GM18508 (cell line): ENCODE results near the gene HIP1.
"Not testable (repeated sequence)": the region's sequence is repeated elsewhere in the genome, so short reads cannot be mapped to it uniquely, and the experiment has no call there.

Experiments used
- ATAC-seq: cut with Tn5 transposase; IDR thresholded peaks from one replicate; pipeline ENCODE4 v1.9.1; 2021; ENCODE audit warnings: moderate number of reproducible peaks; ENCODE audit not compliant: insufficient read depth, unreplicated experiment

HIP1 gene

DNA sequence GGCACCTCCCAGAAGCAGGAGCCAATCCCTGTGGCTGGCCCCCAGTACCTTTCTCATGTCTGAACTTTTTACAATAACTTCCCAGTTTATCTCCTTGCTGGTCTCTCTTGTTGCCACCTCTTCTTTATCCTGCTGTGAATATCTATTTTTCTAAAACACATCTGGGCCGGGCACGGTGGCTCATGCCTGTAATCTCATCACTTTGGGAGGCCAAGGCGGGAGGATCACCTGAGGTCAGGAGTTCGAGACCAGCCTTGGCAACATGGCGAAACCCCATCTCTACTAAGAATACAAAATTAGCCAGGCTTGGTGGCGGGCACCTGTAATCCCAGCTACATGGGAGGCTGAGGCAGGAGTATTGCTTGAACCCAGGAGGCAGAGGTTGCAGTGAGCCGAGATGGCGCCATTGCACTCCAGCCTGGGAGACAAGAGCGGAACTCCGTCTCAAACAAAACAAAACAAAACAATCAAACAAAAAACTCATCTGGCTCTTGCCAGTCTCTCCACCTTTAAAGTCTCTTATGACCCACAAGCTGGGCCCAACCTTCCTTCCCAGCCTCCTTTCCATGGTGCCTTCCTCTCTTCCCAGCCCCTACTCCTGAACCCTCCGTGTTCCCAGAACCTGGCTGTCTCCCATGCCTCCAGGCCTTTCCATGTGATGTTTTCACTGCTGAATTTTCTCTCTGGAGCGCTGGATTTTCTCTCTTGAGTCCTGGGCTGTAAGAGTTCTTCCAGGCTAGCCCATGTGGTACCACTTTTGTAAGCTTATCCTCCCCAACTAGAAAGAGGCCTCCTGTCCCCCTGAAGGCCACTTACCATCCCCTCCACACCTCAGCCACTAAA lies 51.3 kb downstream of the HIP1 start:
- ATAC-seq = no peak

DNA sequence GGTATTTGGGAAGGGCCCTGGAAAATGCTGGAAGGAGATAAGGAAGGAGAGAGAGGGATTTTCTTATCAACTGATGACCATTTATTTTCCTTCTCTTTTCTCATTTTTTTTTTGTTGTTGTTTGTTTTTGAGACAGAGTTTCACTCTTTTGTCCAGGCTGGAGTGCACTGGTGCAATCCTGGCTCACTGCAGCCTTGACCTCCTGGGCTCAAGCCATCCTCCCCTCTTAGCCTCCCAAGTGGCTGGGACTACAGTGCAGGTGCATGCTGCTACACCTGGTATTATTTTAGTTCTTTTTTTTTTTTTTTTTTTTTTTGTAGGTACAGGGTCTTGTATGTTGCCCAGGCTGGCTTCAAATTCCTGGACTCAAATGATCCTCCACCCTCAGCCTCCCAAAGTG lies 52.2 kb downstream of the HIP1 start:
- ATAC-seq = no peak

DNA sequence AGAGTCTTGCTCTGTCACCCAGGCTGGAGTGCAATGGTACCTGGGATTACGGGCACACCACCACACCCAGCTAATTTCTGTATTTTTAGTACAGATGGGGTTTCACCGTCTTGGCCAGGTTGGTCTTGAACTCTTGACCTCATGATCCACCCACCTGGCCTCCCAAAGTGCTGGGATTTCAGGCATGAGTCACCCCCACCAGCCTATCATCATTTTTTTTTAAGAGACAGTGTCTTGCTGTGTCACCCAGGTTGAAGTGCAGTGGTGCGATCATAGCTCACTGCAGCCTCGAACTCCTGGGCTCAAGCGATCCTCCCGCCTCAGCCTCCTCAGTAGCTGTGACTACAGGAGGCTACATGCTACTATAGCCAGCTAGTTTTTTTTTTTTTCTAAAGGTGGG lies 56.7 kb downstream of the HIP1 start:
- not testable (repeated sequence) for ATAC-seq

DNA sequence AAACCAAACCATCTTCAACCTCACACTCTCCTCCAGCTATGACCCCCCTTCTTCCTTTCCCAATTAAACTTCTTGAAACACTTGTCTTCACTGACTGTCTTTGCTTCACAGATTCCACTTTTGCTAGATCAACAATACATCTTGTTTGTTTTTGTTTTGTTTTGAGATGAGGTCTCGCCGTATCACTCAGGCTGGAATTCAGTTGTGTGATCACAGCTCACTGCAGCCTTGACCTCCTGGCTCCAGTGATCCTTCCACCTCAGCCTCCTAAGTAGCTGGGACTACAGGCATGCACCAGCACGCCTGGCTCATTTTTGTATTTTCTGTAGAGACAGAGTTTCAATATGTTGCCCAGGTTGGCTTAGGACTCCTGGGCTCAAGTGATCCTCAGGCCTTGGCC lies 59.7 kb downstream of the HIP1 start:
- no peak for ATAC-seq

DNA sequence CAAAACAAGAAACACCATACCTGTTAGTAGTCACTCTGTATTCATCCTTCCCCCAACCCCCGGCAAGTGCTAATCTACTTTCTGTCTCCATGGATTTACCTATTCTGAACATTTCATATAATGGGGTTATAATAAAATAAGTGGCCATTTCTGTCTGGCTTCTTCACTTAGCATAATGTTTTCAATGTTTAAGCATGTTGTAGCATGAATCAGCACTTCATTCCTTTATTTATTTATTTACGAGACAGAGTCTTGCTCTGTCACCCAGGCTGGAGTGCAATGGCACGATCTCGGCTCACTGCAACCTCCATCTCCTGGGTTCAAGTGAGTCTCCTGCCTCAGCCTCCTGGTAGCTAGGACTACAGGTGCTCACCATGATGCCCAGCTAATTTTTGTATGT lies 69.2 kb downstream of the HIP1 start:
- ATAC-seq = no peak

DNA sequence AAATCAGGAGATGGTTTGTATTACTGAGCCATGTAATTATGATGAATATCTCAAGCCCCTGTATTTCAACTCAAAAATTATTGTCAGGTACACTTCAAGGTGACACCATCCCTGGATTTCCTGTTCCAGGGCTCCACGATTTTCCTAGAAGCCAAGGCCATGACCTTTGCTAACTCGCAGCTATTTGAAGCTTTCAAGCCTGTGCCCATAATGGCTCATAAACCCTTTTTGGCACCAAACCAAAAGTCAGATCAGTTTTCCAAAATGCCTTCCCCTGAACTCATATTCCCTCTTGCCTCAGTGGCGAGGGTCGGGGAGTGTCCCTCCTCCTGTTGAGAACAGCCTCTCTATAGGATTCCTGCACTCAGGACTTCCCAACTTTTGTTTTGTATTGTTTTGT lies 70.8 kb downstream of the HIP1 start:
- ATAC-seq = no peak

DNA sequence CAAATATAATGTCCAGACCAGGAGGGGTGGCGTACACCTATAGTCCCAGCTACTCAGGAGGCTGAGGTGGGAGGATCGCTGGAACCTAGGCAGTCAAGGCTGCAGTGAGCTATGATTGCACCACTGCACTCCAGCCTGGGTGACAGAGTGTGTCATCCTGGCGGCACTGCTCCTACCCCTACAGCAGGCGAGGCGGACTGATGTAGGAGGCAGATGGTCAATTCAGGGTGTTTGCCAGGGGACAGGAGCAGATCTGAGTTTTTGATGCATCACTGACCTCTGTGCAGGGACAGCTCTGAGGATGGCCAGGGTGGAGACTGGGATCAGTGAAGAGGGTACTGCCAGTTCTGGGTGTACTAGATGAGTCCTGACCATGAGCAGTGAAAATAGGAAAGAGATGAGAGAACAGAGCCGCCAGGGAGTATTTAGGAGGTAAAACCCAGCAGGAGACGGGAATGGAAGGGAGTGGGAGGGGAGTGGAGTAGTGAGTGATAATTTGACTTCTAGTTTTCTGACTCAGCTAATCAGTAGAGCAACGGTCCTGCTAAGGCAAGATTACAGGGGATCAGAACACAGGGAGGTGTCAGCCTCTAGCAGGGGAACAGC lies 75.3 kb downstream of the HIP1 start:
- ATAC-seq = peak; percentile 22

DNA sequence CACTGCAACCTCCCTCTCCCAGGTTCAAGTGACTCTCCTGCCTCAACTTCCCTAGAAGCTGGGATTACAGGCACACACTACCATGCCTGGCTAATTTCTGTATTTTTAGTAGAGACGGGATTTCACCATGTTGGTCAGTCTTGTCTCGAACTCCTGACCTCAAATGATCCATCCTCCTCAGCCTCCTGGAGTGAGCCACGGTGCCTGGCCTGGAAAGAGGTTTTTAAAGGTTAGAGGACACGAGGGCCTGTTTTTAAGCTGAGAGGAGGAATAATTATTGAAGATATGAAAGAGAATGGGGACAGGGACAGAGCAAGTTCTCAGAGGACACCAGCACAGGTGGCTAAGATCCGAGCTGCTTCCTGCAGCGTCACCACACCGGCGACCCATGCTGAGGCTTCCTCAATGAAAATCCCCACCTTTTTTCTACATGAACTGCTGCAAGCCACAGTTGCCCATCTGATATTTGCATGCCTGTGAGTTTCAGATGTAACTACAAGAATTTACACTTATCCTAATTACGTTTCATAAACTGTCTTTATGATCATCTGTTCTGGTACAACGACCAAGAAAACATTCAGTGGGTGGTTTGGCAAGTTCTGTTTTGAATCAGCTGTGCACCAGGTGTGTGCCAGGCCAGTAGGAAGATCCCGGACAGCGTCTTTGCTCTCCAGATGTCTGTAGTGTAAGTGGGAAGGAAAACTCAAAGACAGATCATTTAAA lies 76.0 kb downstream of the HIP1 start:
- ATAC-seq = peak; percentile 73

DNA sequence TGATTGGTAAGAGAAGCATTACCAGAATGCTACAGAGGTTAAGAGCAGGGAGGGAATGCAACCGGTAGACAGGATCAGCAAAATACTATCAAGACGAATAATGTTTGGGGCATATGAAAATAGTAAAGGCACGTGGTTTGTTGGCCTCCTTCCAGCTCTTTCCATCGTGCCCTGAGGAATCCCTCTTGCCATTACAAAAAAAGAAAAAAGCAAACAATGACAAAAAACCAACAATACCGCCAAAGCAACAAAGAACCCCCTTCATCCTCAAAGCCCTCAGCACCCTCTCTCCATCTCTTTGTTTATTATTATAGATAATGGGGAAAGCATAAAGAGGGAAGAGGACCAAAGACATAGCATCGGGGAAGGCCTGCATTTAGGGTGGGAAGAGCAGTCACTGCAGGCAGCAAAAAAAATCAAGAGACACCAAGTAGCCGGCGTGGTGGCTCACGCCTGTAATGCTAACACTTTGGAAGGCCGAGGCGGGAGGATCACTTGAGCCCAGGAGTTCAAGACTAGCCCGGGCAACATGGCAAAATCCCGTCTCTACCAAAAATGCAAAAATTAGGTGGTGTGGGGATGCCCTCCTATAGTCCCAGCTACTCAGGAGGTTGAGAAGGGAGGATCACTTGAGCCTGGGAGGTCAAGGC lies 78.0 kb downstream of the HIP1 start:
- ATAC-seq = no peak

DNA sequence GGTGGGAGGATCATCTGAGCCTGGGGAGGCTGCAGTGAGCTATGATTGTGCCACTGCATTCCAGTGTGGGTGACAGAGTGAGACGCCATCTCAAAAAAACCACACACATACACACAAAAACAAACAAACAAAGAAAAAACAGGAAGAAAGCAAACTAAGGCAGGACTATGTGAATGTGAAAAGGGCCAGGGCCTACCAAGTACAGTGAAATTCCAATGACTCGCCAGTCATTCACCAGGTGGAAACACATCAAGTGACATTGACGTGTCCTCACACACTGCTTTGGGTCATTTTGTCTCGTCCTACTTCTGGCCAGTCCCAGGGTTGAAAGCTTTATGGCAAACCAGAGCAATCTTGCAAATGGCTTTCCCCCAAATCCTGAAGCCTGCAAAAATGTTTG lies 79.9 kb downstream of the HIP1 start:
- ATAC-seq = no peak

DNA sequence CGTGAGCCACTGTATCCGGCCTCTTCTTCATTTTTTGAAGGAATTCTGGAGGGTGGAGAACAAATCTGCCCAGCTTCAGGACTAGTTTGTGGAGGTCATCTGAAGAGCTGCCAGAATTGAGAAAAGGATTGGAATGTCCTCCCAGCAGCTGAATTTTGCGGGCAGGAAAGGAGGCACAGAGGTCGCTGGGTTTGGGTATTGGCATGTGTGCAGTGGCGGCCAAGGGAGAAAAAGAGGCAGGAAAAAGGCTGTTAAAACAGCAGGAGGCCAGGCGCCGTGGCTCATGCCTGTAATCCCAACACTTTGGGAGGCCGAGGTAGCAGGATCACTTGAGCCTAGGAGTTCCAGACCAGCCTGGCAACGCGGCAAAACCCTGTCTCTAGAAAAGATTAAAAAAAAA lies 80.4 kb downstream of the HIP1 start:
- no peak for ATAC-seq

DNA sequence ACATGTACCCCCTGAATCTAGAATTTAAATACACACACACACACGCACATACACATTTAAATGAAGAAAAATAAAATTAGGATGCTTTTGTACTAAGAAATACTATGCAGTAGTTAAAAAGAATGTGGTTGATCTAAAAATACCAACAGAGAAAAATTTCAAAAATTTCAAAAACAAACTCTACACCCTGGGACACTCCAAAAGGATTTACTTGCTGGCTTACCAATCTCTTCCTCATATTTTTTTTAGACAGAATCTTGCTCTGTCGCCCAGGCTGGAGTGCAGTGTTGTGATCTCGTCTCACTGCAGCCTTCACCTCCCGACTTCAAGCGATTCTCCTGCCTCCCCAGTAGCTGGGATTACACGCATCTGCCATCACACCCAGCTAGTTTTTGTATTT lies 80.9 kb downstream of the HIP1 start:
- no peak for ATAC-seq

DNA sequence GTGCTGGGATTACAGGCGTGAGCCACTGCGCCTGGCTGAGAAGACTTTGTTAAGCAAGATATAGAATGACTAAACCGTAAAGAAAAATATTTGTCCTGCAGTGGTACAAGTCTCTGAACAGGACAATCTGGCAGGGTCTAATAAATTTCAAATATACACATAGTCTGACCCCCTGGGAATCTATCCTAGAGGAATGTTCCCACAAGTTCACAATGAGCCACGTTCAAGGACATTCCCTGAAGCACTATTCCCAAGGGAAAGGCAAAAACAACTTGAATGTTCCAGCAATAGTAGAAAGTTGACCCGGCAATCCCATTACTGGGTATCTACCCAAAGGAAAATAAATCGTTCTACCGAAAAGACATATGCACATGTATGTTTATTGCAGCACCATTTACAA lies 82.0 kb downstream of the HIP1 start:
- no peak for ATAC-seq

DNA sequence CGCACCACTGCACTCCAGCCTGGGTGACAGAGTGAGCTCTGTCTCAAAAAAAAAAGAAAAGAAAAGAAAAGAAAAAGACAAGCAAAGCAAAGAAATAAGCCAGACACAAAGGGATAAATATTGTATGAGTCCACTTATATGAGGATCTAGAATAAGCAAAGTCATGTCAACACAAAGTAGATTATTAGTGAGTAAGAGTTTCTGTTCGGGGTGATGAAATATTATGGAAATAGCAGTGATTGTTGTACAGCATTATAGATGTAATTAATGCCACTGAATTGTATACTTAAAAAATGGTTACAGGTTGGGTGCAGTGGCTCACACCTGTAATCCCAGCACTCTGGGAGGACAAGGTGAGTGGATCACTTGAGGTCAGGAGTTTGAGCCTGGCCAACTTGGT lies 83.2 kb downstream of the HIP1 start:
- ATAC-seq = no peak

DNA sequence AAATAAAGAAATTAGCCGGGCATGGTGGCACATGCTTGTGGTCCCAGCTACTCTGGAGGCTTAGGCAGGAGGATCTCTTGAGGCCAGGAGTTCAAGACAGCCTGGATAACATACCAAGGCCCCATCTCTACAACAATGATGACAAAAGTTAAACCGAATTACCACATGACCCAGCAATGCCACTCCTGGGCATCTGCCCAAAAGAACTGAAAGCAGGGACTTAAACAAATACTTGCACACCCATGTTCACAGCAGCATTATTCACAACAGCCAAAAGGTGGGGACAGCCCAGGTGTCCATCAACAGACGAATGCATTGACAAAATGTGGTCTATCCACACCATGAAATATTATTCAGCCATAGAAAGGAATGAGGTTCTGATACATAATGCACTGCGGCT lies 83.9 kb downstream of the HIP1 start:
- no peak for ATAC-seq

DNA sequence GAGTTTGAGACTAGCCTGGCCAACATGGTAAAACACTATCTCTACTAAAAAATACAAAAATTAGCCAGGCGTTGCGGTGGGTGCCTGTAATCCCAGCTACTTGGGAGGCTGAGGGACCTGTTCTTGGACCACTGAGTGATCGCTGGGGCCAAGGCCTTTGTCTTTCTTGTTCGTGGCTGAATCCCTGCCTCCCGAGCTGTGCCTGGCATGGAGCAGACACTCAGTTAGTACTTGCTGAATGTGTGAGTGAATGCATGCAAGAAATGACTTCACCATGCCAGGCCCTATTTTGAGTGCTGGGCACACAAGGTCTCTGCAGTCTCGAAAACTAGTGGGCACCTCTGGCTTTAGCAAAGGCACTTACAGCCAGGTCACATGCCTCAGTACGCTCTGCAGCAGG lies 85.1 kb downstream of the HIP1 start:
- ATAC-seq = no peak

DNA sequence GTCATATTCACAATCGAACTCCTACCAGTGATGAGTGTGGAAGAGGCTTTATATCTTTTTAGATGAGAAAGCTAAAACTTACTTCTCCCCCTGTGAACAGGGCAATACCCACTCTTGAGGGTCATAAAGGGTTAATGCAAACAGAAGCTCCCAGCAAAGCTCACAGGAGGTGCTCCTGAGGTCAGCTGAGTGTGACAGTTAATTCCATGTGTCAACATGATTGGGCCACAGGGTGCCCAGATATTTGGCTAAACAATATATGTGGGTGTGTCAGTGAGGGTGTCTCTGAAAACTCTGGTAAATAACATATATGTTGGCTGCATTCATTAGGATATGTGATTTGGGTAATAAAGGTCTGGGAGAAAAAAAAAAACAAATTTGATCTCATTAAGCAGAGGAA lies 86.0 kb downstream of the HIP1 start:
- no peak for ATAC-seq

DNA sequence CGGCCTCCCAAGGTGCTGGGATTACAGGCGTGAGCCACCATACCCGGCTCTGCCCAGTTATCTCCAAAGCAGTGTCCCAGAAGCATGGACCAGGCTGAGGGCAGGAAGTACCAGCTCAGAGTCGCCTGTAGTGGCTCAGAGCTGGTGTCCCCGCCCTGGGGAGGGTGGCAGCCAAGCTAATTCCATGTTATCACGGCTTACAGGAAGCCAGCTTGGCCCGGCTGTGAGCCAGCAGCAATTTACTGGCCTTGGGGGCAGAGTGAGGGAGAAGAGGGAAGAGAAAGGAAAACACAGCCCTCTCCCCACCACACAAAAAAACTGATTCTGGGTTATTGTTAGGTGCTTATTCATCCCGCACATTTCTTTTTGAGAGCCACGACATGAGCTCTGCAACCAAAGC lies 88.1 kb downstream of the HIP1 start:
- no peak for ATAC-seq

DNA sequence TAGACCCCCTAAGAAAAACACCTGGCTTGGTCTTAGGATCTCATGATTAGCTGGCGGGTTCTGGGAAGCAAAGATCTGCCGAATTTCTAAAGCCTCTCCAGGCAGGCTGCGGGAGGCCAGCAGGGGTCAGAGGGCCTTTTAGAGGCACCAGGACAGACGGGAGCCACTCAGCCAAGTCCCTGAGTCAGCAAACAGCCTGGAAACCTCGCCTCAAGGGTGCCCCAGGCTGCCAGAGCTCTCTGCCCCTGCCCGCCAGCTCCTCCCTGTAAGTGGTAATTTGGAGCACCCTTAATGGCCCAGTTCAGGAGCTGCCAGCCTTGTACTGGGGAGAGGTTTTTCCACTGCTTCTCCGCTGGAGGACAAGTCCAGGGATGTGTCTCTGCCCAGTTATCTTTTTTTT lies 88.7 kb downstream of the HIP1 start:
- no peak for ATAC-seq

DNA sequence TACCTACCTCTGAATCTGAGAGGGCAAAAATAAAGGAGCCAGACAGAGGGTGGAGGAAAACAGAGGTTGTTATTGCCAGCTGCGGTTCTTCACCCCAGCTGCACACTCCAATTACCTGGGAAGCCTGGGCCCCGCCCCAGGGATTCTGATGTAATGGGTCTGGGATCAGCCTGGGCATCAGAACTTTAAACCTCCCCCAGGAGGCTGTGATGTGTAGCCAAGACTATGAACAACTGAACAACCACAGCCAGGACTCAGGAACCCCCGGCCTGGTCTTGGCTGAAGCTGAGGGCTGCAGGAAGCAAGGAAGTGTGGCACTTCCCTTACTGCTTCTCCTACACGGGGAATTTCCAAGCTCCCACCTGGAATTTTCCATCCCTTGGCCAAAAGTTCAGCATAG lies 89.3 kb downstream of the HIP1 start:
- no peak for ATAC-seq
